ENCODE results near the gene LEF1. TPM values are rescaled to one million over a fixed set of nuclear protein-coding genes. Genes with fewer than 3 reads are reported as not detected.

LEF1 gene
- total RNA-seq, 1 experiment from 2014 or later = 0.79 TPM

DNA sequence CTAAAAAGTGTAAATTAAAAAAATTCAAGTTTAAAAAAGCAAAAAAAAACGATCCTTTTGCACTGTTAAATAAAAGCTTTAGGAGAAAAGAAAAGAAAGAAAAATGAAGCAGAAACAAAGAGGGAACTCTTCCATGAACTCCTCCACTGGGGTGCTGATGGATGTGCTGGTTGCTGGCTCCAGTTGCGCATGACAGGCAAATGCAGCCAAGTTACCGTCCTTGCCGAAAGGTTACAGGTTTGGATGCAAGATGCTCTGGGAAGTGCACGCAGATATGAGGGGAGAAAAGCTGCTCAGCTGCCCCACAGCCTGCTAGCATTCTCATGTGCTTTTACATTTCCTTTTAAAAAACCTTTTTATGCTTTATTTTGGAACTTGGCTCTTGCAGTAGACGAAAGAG lies 120.6 kb downstream of the LEF1 start:
- RAD21 ChIA-PET (ENCODE audit: low non-redundant PET in 1 of 2, low total read pairs in 2 of 2, uncharacterized antibody in 2 of 2, unreplicated experiment in 2 of 2) = interaction anchor here in 1 of 2 experiments (1.0 kb wide), 1 partner anchor 13 kb away, joined by 3 read pairs; no protein-coding TSS in a partner anchor
- no peaks in the 10 kb centered on the region for H4K20me1 ChIP-seq (ENCODE audit: insufficient read depth)
- ATAC-seq (no peak), DNase-seq (ENCODE audit: low read depth, low spot score) (no peak)
- H3K4me3 ChIP-seq (replicated peaks in 1 of 2; ENCODE audit: low read depth in 1 of 2, low read length in 2 of 2) = no peak overlapping the region
- H3K4me2 ChIP-seq (ENCODE audit: low read length) = no peak overlapping the region
- POLR2A ChIA-PET = no interaction called here
- no peaks in the 10 kb centered on the region for H3K36me3 ChIP-seq (ENCODE audit: control insufficient read depth in 1 of 2, insufficient read depth in 2 of 2, low read length in 2 of 2)
- H3K4me1 ChIP-seq (ENCODE audit: control insufficient read depth in 1 of 2, insufficient read depth in 2 of 2, low read length in 2 of 2) = peaks cover 3 to 5% of the 10 kb centered on the region in 2 experiments; a peak in 3 of 4 replicates
- TF ChIP-seq ELF1 (IDR thresholded peaks at IDR 0.05; ENCODE audit: borderline replicate concordance, low read depth) (no peak), SRF (IDR thresholded peaks at IDR 0.05; ENCODE audit: low read depth) (no peak)
- TF ChIP-seq, protein P1, sequence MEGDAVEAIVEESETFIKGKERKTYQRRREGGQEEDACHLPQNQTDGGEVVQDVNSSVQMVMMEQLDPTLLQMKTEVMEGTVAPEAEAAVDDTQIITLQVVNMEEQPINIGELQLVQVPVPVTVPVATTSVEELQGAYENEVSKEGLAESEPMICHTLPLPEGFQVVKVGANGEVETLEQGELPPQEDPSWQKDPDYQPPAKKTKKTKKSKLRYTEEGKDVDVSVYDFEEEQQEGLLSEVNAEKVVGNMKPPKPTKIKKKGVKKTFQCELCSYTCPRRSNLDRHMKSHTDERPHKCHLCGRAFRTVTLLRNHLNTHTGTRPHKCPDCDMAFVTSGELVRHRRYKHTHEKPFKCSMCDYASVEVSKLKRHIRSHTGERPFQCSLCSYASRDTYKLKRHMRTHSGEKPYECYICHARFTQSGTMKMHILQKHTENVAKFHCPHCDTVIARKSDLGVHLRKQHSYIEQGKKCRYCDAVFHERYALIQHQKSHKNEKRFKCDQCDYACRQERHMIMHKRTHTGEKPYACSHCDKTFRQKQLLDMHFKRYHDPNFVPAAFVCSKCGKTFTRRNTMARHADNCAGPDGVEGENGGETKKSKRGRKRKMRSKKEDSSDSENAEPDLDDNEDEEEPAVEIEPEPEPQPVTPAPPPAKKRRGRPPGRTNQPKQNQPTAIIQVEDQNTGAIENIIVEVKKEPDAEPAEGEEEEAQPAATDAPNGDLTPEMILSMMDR (IDR thresholded peaks at IDR 0.05 in 2 of 3, conservative IDR thresholded peaks at IDR 0.05 in 1 of 3; ENCODE audit: borderline replicate concordance in 1 of 3, insufficient read depth in 1 of 3, low read depth in 2 of 3, low read length in 2 of 3) = no peak
- no peaks in the 10 kb centered on the region for H3K27me3 ChIP-seq (ENCODE audit: insufficient read depth, low read length)
- no TSS peak for BruUV-seq (replicated peaks)
- no peak overlapping the region for H3K9ac ChIP-seq (ENCODE audit: low read length)
- H3K9me3 ChIP-seq (ENCODE audit: control insufficient read depth in 1 of 2, insufficient read depth in 1 of 2, low read depth in 1 of 2, low read length in 2 of 2) = no peaks in the 10 kb centered on the region
- CTCF ChIA-PET = no interaction called here
- intact Hi-C loops (cut with micrococcal nuclease) = no loop called here
- H3K9me2 ChIP-seq (ENCODE audit: insufficient read depth) = no peaks in the 10 kb centered on the region
- H2AFZ ChIP-seq (ENCODE audit: low read depth, low read length, poor library complexity, severe bottlenecking) = no peak overlapping the region
- no peak overlapping the region for H3K27ac ChIP-seq (ENCODE audit: low read depth, low read length)
- no peaks in the 10 kb centered on the region for H3K79me2 ChIP-seq (ENCODE audit: insufficient read depth, low read length)

DNA sequence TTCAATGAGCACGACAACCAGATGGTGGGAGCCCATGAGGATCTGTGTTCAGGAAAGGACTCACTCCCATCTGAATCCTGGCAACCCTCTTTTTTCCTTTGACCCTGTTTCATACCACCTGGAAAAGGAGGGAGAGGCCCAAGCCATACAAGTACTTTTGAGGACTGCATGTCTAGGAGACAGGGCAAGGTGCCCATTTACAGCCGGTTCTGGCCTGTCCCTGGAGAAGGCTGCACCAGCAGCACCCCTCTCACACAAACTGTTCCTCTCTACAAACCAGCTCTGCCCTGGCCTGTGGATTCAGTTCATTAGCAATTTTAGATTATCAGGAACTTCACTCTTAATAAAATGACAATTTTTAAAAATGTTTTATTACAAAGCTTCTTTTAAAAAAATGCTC lies 121.5 kb downstream of the LEF1 start:
- RAD21 ChIA-PET (ENCODE audit: low non-redundant PET in 1 of 2, low total read pairs in 2 of 2, uncharacterized antibody in 2 of 2, unreplicated experiment in 2 of 2) = no interaction called here
- Histone ChIP-seq H3K27me3 (ENCODE audit: insufficient read depth, low read length) (no peaks in the 10 kb centered on the region), H3K4me3 (replicated peaks in 1 of 2; ENCODE audit: low read depth in 1 of 2, low read length in 2 of 2) (no peak overlapping the region), H3K9me3 (ENCODE audit: control insufficient read depth in 1 of 2, insufficient read depth in 1 of 2, low read depth in 1 of 2, low read length in 2 of 2) (no peaks in the 10 kb centered on the region), H3K4me2 (ENCODE audit: low read length) (no peak overlapping the region), H3K9ac (ENCODE audit: low read length) (no peak overlapping the region), H3K4me1 (ENCODE audit: control insufficient read depth in 1 of 2, insufficient read depth in 2 of 2, low read length in 2 of 2) (peaks cover 3 to 5% of the 10 kb centered on the region in 2 experiments; a peak in 3 of 4 replicates), H2AFZ (ENCODE audit: low read depth, low read length, poor library complexity, severe bottlenecking) (no peak overlapping the region), H3K79me2 (ENCODE audit: insufficient read depth, low read length) (no peaks in the 10 kb centered on the region), H3K9me2 (ENCODE audit: insufficient read depth) (no peaks in the 10 kb centered on the region), H3K36me3 (ENCODE audit: control insufficient read depth in 1 of 2, insufficient read depth in 2 of 2, low read length in 2 of 2) (no peaks in the 10 kb centered on the region), H3K27ac (ENCODE audit: low read depth, low read length) (no peak overlapping the region), H4K20me1 (ENCODE audit: insufficient read depth) (no peaks in the 10 kb centered on the region)
- no TSS peak for BruUV-seq (replicated peaks)
- no peak for ATAC-seq
- CTCF ChIA-PET = no interaction called here
- POLR2A ChIA-PET = no interaction called here
- no peak for DNase-seq (ENCODE audit: low read depth, low spot score)
- intact Hi-C loops (cut with micrococcal nuclease) = no loop called here
- TF ChIP-seq EZH2 (IDR thresholded peaks at IDR 0.05) = no peak
- TF ChIP-seq, protein P1 (IDR thresholded peaks at IDR 0.05 in 2 of 3, conservative IDR thresholded peaks at IDR 0.05 in 1 of 3; ENCODE audit: borderline replicate concordance in 1 of 3, insufficient read depth in 1 of 3, low read depth in 2 of 3, low read length in 2 of 3) = no peak
- no peak for TF ChIP-seq CEBPB (IDR thresholded peaks at IDR 0.05; ENCODE audit: low read depth)
- TF ChIP-seq, protein P2, sequence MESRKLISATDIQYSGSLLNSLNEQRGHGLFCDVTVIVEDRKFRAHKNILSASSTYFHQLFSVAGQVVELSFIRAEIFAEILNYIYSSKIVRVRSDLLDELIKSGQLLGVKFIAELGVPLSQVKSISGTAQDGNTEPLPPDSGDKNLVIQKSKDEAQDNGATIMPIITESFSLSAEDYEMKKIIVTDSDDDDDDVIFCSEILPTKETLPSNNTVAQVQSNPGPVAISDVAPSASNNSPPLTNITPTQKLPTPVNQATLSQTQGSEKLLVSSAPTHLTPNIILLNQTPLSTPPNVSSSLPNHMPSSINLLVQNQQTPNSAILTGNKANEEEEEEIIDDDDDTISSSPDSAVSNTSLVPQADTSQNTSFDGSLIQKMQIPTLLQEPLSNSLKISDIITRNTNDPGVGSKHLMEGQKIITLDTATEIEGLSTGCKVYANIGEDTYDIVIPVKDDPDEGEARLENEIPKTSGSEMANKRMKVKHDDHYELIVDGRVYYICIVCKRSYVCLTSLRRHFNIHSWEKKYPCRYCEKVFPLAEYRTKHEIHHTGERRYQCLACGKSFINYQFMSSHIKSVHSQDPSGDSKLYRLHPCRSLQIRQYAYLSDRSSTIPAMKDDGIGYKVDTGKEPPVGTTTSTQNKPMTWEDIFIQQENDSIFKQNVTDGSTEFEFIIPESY (IDR thresholded peaks at IDR 0.05; ENCODE audit: extremely low read depth, insufficient replicate concordance, low read length) = no peak
- no peak for TF ChIP-seq CBX3 (IDR thresholded peaks at IDR 0.05; ENCODE audit: low read depth)
- TF ChIP-seq, protein P3, sequence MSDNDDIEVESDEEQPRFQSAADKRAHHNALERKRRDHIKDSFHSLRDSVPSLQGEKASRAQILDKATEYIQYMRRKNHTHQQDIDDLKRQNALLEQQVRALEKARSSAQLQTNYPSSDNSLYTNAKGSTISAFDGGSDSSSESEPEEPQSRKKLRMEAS (IDR thresholded peaks at IDR 0.05) = no peak
- no peak for TF ChIP-seq POLR2A (IDR thresholded peaks at IDR 0.05; ENCODE audit: borderline replicate concordance, extremely low read depth, insufficient read depth, insufficient read length)
- TF ChIP-seq POLR2AphosphoS5 (IDR thresholded peaks at IDR 0.05; ENCODE audit: low read depth, low read length) = no peak
- no peak for TF ChIP-seq JUND (IDR thresholded peaks at IDR 0.05)
- TF ChIP-seq ZFX (IDR thresholded peaks at IDR 0.05) = no peak
